DOHH2 (cell line): ENCODE measurements around the gene ZFAND3.

Experiments used
- EZH2phosphoT487 ChIP-seq: fragments of 200-600 bp; sonication (generic); IDR thresholded peaks from 2 replicates; pipeline ENCODE4 v1.6.1; 2017; ENCODE audit warnings: borderline replicate concordance, mild to moderate bottlenecking, antibody characterized with exemption, low read length, moderate library complexity, mixed read lengths
- TF ChIP-seq, protein P1 (sequence below): fragments of 200-600 bp; sonication (generic); IDR thresholded peaks from one replicate; pipeline ENCODE4 v1.5.1; 2014; ENCODE audit warnings: antibody characterized with exemption, mild to moderate bottlenecking, low read depth, low read length; ENCODE audit not compliant: poor library complexity, severe bottlenecking

GRCh38 chr6:38194589-38194988 is 375.1 kb downstream of the ZFAND3 start:
- TF ChIP-seq, protein P1, sequence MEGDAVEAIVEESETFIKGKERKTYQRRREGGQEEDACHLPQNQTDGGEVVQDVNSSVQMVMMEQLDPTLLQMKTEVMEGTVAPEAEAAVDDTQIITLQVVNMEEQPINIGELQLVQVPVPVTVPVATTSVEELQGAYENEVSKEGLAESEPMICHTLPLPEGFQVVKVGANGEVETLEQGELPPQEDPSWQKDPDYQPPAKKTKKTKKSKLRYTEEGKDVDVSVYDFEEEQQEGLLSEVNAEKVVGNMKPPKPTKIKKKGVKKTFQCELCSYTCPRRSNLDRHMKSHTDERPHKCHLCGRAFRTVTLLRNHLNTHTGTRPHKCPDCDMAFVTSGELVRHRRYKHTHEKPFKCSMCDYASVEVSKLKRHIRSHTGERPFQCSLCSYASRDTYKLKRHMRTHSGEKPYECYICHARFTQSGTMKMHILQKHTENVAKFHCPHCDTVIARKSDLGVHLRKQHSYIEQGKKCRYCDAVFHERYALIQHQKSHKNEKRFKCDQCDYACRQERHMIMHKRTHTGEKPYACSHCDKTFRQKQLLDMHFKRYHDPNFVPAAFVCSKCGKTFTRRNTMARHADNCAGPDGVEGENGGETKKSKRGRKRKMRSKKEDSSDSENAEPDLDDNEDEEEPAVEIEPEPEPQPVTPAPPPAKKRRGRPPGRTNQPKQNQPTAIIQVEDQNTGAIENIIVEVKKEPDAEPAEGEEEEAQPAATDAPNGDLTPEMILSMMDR = no peak
- TF ChIP-seq EZH2phosphoT487 = no peak
